Liver (tissue), 9 donors: ENCODE results near the gene EVA1C. TPM values are rescaled to one million over a fixed set of nuclear protein-coding genes. Genes with fewer than 3 reads are reported as not detected.

Source experiments
- DNase-seq: peaks from one replicate; pipeline ENCODE4 v3.0.0-alpha.2; 2017; ENCODE audit warnings: low spot score
- H3K27ac ChIP-seq, 2 donors: one replicate each; pipeline ENCODE4 v1.7.0; 2013; ENCODE audit warnings: inconsistent platforms in 2 of 2, low read length in 2 of 2, control low read depth in 1 of 2, low read depth in 1 of 2, mild to moderate bottlenecking in 1 of 2
- H3K27me3 ChIP-seq, 4 donors: one replicate each; pipeline versions ENCODE4 v1.6.1 to v1.7.0; 2013; ENCODE audit warnings: low read length in 3 of 4, inconsistent platforms in 1 of 4, mild to moderate bottlenecking in 1 of 4, moderate library complexity in 1 of 4; ENCODE audit not compliant: control insufficient read depth in 4 of 4, insufficient read depth in 4 of 4
- H3K36me3 ChIP-seq, 4 donors: one replicate each; pipeline versions ENCODE4 v1.6.1 to v1.7.0; 2013; ENCODE audit warnings: low read length in 3 of 4, mild to moderate bottlenecking in 3 of 4, low read depth in 1 of 4, moderate library complexity in 1 of 4; ENCODE audit not compliant: control insufficient read depth in 4 of 4, insufficient read depth in 3 of 4
- H3K4me1 ChIP-seq, 4 donors: one replicate each; pipeline versions ENCODE4 v1.6.1 to v1.7.0; 2013; ENCODE audit warnings: low read length in 3 of 4, mild to moderate bottlenecking in 3 of 4, moderate library complexity in 1 of 4; ENCODE audit not compliant: control insufficient read depth in 4 of 4, insufficient read depth in 4 of 4
- H3K4me3 ChIP-seq, 3 donors: one replicate each; pipeline versions ENCODE4 v1.6.1 to v1.7.0; 2013; ENCODE audit warnings: low read length in 3 of 3, control low read depth in 1 of 3, low read depth in 1 of 3, mild to moderate bottlenecking in 1 of 3
- H3K9ac ChIP-seq, 2 donors: one replicate each; pipeline ENCODE4 v1.7.0; 2013; ENCODE audit warnings: low read length in 2 of 2, mild to moderate bottlenecking in 2 of 2, moderate library complexity in 2 of 2, control low read depth in 1 of 2, low read depth in 1 of 2
- H3K9me3 ChIP-seq, 4 donors: one replicate each; pipeline versions ENCODE4 v1.6.1 to v1.7.0; 2013; ENCODE audit warnings: low read length in 3 of 4; ENCODE audit not compliant: control insufficient read depth in 4 of 4
- EGR1 ChIP-seq, 2 donors: IDR thresholded peaks; 2 replicates each; pipeline ENCODE4 v1.6.1; 2016 to 2018; ENCODE audit warnings: antibody characterized with exemption in 2 of 2, low read depth in 2 of 2
- FOXA1 ChIP-seq: IDR thresholded peaks from 2 replicates; pipeline ENCODE4 v1.6.1; 2016; ENCODE audit warnings: antibody characterized with exemption
- GABPA ChIP-seq, 2 donors: IDR thresholded peaks in 1 of 2; conservative IDR thresholded peaks in 1 of 2; 2 replicates each; pipeline ENCODE4 v1.6.1; 2016; ENCODE audit warnings: antibody characterized with exemption in 2 of 2, mild to moderate bottlenecking in 1 of 2, moderate library complexity in 1 of 2
- HNF4G ChIP-seq: IDR thresholded peaks from 2 replicates; pipeline ENCODE4 v1.6.1; 2016; ENCODE audit warnings: antibody characterized with exemption
- JUND ChIP-seq, 2 donors: IDR thresholded peaks; 2 replicates each; pipeline ENCODE4 v1.6.1; 2016; ENCODE audit warnings: antibody characterized with exemption in 2 of 2
- NR2F2 ChIP-seq: IDR thresholded peaks from 2 replicates; pipeline ENCODE4 v1.6.1; 2016; ENCODE audit warnings: antibody characterized with exemption
- RAD21 ChIP-seq, 2 donors: IDR thresholded peaks; 2 replicates each; pipeline ENCODE4 v1.6.1; 2016; ENCODE audit warnings: antibody characterized with exemption in 2 of 2, mild to moderate bottlenecking in 2 of 2
- WGBS: extraction: QIAGEN DNeasy Blood & Tissue Kit; methylation state at CpG from one replicate; pipeline ENCODE4 v1.1.7; 2013; 5-methylcytosine and 5-hydroxymethylcytosine counted together
- polyA plus RNA-seq, 2 donors: library from polyadenylated mRNA; stranded (reverse) in 1 of 2; unstranded in 1 of 2; fragments of 200-250 nt in 1 of 2; fragments of >200 nt in 1 of 2; fragmentation: Nextera tagmentation in 1 of 2; extraction: Ambion mirVana in 1 of 2; gene quantifications; one replicate each; pipeline versions ENCODE4 v1.2.1 to v1.2.3, GENCODE V29; 2013 to 2015
- total RNA-seq, 2 donors: library from RNA; depleted of rRNA; stranded (reverse); fragments of >200 nt; gene quantifications; one replicate each; pipeline ENCODE4 v1.2.3, GENCODE V29; 2014
- TF ChIP-seq, protein P1 (sequence below): IDR thresholded peaks from 2 replicates; pipeline ENCODE4 v1.6.1; 2016; ENCODE audit warnings: antibody characterized with exemption
- TF ChIP-seq, protein P2 (sequence below): IDR thresholded peaks from 2 replicates; pipeline ENCODE4 v1.6.1; 2016; ENCODE audit warnings: antibody characterized with exemption
- TF ChIP-seq, protein P3 (sequence below): IDR thresholded peaks from 2 replicates; pipeline ENCODE4 v1.6.1; 2016; ENCODE audit warnings: antibody characterized with exemption, mild to moderate bottlenecking
- TF ChIP-seq, protein P4 (sequence below): IDR thresholded peaks from 2 replicates; pipeline ENCODE4 v1.6.1; 2016; ENCODE audit warnings: antibody characterized with exemption
- donor health status: healthy.
- donor health status: healthy.
- donor health status: healthy.
- donor health status: healthy.
- donor health status: healthy.

The EVA1C gene
- total and polyA plus RNA-seq, 4 donors, result 0.47 to 3.3 (median 2.4) TPM

DNA sequence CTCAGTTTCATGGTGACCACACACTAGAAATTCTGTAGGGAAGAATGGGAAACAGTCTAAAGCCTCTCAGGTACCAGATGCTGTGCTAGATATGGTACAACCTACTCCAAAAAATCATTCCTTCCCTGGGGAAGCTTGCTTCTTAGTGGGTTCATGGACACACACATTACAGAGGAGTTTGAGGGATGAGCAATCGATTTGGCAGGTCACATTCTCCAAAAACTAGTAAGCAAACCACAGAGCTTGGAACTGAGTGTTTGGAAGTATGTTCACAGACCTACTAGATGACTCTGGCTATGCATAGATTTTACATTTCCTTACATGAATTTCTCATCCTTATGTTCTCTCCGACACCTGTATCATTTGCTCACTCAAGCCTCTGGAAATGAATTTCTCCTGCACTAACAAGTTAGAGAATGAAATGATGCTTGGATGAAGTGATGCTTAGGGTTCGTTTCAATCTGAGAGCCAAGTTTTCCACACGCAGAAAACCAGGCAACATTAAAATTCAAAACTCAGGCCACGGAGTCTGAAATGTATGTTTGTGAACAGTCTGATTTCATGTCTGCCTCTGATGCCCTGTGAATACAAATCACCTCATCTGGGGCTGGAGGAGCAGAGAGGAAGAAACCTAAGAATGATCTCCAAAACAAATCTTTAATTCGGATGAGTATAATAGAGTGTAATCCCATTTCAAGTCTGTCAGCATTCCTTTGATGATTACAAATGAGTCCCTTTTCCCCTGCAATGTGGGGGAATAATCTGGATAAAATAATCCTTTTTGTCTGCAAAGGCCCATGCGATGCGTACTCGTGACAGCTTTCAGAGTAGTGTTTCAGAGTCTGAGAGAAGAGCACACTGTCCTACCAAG, 11.0 kb downstream of the EVA1C start:
- no peak for DNase-seq
- no peak for TF ChIP-seq GABPA (IDR thresholded peaks at IDR 0.05 in 1 of 2, conservative IDR thresholded peaks at IDR 0.05 in 1 of 2)
- no peak for TF ChIP-seq NR2F2
- no peak for TF ChIP-seq HNF4G
- TF ChIP-seq RAD21 (IDR thresholded peaks at IDR 0.05), result no peak
- no peak for TF ChIP-seq FOXA1
- no peak for TF ChIP-seq EGR1 (IDR thresholded peaks at IDR 0.05; ENCODE audit: low read depth in 2 of 2)
- TF ChIP-seq, protein P1, sequence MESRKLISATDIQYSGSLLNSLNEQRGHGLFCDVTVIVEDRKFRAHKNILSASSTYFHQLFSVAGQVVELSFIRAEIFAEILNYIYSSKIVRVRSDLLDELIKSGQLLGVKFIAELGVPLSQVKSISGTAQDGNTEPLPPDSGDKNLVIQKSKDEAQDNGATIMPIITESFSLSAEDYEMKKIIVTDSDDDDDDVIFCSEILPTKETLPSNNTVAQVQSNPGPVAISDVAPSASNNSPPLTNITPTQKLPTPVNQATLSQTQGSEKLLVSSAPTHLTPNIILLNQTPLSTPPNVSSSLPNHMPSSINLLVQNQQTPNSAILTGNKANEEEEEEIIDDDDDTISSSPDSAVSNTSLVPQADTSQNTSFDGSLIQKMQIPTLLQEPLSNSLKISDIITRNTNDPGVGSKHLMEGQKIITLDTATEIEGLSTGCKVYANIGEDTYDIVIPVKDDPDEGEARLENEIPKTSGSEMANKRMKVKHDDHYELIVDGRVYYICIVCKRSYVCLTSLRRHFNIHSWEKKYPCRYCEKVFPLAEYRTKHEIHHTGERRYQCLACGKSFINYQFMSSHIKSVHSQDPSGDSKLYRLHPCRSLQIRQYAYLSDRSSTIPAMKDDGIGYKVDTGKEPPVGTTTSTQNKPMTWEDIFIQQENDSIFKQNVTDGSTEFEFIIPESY, result no peak
- Histone ChIP-seq H3K27me3 (no peaks in the 10 kb centered on the region), H3K9ac (no peak overlapping the region), H3K27ac (no peak overlapping the region), H3K9me3 (no peaks in the 10 kb centered on the region), H3K36me3 (no peaks in the 10 kb centered on the region), H3K4me3 (no peak overlapping the region), H3K4me1 (no peaks in the 10 kb centered on the region)
- WGBS, result 93% methylated on average over 9 of the region's 9 CpGs

DNA sequence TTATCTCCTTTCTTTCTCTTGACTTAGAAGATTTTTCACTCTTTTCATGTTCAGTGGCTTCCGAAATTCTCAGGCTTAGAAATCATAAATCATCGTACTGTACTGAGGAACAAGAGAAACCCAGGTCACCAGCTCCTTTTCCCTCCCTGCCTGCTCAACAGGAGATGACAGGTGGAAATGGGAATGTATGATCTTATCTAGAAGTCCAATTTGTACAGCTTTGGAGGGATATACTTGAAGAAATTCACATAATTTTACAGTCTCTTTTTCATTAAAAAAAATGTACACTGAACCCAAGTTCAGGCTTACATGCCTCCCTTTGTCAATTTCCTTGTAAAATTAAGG, 11.7 kb downstream of the EVA1C start:
- H3K9ac ChIP-seq, result no peak overlapping the region
- no peak overlapping the region for H3K27ac ChIP-seq
- no peaks in the 10 kb centered on the region for H3K27me3 ChIP-seq
- no peak for DNase-seq
- TF ChIP-seq EGR1 (IDR thresholded peaks at IDR 0.05; ENCODE audit: low read depth in 2 of 2), result no peak
- TF ChIP-seq NR2F2, result no peak
- TF ChIP-seq, protein P2, sequence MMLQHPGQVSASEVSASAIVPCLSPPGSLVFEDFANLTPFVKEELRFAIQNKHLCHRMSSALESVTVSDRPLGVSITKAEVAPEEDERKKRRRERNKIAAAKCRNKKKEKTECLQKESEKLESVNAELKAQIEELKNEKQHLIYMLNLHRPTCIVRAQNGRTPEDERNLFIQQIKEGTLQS, result no peak
- no peak for TF ChIP-seq JUND (IDR thresholded peaks at IDR 0.05)
- TF ChIP-seq RAD21 (IDR thresholded peaks at IDR 0.05), result no peak
- no peak for TF ChIP-seq FOXA1
- TF ChIP-seq GABPA (IDR thresholded peaks at IDR 0.05 in 1 of 2, conservative IDR thresholded peaks at IDR 0.05 in 1 of 2), result no peak
- TF ChIP-seq, protein P1, result no peak
- TF ChIP-seq, protein P3, sequence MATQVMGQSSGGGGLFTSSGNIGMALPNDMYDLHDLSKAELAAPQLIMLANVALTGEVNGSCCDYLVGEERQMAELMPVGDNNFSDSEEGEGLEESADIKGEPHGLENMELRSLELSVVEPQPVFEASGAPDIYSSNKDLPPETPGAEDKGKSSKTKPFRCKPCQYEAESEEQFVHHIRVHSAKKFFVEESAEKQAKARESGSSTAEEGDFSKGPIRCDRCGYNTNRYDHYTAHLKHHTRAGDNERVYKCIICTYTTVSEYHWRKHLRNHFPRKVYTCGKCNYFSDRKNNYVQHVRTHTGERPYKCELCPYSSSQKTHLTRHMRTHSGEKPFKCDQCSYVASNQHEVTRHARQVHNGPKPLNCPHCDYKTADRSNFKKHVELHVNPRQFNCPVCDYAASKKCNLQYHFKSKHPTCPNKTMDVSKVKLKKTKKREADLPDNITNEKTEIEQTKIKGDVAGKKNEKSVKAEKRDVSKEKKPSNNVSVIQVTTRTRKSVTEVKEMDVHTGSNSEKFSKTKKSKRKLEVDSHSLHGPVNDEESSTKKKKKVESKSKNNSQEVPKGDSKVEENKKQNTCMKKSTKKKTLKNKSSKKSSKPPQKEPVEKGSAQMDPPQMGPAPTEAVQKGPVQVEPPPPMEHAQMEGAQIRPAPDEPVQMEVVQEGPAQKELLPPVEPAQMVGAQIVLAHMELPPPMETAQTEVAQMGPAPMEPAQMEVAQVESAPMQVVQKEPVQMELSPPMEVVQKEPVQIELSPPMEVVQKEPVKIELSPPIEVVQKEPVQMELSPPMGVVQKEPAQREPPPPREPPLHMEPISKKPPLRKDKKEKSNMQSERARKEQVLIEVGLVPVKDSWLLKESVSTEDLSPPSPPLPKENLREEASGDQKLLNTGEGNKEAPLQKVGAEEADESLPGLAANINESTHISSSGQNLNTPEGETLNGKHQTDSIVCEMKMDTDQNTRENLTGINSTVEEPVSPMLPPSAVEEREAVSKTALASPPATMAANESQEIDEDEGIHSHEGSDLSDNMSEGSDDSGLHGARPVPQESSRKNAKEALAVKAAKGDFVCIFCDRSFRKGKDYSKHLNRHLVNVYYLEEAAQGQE, result no peak
- TF ChIP-seq, protein P4, sequence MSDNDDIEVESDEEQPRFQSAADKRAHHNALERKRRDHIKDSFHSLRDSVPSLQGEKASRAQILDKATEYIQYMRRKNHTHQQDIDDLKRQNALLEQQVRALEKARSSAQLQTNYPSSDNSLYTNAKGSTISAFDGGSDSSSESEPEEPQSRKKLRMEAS, result no peak
- no peak for TF ChIP-seq HNF4G
- no peak overlapping the region for H3K4me3 ChIP-seq
- H3K36me3 ChIP-seq, result no peaks in the 10 kb centered on the region
- 91% methylated on average over 2 of the region's 2 CpGs for WGBS
- H3K4me1 ChIP-seq, result no peaks in the 10 kb centered on the region
- H3K9me3 ChIP-seq, result no peaks in the 10 kb centered on the region
